ENCODE measurements around the gene MOB3A. TPM values are rescaled to one million over a fixed set of nuclear protein-coding genes. Genes with fewer than 3 reads are reported as not detected.

MOB3A gene
- total and polyA plus RNA-seq, 9 of the 15 experiments (the other 6 are each of a cell fraction or from before 2014, with no cell fraction given): 1.1 to 24.1 (median 6.0) TPM

DNA sequence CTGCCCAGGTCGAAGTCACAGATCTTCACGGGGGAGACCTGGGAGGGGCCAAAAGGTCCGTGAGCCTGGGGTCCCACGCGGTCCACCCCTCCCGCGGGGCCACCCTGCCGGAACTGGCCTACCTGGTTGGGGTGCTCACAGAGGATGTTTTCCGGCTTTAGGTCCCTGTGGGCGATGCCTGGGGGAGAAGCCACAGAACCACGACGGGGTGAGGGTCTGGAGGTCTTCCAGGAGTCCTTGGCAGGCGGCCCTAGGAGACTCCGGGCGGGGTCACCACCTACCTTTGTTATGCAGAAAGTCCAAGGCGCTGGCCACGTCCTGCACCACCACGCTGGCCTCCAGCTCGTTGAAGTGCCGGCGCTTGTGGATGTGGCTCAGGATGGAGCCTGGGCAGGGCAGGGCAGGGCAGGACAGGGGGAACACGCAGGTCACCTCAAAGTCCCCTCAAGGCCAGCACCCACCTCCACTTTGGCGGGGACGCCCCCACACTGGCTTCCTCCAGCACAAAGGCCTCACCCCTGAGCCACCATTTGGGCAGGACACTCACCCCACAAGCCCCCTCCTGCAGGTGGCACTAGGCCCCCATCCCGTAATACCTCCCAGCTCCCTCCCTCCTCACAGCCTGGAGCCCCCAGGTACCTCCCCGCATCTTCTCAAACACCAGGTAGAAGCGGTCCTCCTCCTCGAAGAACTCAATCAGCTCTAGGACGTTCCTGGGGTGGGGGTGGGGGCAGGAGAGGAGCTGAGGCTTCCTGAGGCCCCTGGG is 53.5 kb downstream of the MOB3A start (continued):
- TF ChIP-seq, protein P1, sequence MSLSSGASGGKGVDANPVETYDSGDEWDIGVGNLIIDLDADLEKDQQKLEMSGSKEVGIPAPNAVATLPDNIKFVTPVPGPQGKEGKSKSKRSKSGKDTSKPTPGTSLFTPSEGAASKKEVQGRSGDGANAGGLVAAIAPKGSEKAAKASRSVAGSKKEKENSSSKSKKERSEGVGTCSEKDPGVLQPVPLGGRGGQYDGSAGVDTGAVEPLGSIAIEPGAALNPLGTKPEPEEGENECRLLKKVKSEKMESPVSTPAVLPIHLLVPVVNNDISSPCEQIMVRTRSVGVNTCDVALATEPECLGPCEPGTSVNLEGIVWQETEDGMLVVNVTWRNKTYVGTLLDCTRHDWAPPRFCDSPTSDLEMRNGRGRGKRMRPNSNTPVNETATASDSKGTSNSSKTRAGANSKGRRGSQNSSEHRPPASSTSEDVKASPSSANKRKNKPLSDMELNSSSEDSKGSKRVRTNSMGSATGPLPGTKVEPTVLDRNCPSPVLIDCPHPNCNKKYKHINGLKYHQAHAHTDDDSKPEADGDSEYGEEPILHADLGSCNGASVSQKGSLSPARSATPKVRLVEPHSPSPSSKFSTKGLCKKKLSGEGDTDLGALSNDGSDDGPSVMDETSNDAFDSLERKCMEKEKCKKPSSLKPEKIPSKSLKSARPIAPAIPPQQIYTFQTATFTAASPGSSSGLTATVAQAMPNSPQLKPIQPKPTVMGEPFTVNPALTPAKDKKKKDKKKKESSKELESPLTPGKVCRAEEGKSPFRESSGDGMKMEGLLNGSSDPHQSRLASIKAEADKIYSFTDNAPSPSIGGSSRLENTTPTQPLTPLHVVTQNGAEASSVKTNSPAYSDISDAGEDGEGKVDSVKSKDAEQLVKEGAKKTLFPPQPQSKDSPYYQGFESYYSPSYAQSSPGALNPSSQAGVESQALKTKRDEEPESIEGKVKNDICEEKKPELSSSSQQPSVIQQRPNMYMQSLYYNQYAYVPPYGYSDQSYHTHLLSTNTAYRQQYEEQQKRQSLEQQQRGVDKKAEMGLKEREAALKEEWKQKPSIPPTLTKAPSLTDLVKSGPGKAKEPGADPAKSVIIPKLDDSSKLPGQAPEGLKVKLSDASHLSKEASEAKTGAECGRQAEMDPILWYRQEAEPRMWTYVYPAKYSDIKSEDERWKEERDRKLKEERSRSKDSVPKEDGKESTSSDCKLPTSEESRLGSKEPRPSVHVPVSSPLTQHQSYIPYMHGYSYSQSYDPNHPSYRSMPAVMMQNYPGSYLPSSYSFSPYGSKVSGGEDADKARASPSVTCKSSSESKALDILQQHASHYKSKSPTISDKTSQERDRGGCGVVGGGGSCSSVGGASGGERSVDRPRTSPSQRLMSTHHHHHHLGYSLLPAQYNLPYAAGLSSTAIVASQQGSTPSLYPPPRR (CRISPR knock-in tag; IDR thresholded peaks at IDR 0.05; ENCODE audit: borderline replicate concordance): no peak
- TF ChIP-seq, protein P2, sequence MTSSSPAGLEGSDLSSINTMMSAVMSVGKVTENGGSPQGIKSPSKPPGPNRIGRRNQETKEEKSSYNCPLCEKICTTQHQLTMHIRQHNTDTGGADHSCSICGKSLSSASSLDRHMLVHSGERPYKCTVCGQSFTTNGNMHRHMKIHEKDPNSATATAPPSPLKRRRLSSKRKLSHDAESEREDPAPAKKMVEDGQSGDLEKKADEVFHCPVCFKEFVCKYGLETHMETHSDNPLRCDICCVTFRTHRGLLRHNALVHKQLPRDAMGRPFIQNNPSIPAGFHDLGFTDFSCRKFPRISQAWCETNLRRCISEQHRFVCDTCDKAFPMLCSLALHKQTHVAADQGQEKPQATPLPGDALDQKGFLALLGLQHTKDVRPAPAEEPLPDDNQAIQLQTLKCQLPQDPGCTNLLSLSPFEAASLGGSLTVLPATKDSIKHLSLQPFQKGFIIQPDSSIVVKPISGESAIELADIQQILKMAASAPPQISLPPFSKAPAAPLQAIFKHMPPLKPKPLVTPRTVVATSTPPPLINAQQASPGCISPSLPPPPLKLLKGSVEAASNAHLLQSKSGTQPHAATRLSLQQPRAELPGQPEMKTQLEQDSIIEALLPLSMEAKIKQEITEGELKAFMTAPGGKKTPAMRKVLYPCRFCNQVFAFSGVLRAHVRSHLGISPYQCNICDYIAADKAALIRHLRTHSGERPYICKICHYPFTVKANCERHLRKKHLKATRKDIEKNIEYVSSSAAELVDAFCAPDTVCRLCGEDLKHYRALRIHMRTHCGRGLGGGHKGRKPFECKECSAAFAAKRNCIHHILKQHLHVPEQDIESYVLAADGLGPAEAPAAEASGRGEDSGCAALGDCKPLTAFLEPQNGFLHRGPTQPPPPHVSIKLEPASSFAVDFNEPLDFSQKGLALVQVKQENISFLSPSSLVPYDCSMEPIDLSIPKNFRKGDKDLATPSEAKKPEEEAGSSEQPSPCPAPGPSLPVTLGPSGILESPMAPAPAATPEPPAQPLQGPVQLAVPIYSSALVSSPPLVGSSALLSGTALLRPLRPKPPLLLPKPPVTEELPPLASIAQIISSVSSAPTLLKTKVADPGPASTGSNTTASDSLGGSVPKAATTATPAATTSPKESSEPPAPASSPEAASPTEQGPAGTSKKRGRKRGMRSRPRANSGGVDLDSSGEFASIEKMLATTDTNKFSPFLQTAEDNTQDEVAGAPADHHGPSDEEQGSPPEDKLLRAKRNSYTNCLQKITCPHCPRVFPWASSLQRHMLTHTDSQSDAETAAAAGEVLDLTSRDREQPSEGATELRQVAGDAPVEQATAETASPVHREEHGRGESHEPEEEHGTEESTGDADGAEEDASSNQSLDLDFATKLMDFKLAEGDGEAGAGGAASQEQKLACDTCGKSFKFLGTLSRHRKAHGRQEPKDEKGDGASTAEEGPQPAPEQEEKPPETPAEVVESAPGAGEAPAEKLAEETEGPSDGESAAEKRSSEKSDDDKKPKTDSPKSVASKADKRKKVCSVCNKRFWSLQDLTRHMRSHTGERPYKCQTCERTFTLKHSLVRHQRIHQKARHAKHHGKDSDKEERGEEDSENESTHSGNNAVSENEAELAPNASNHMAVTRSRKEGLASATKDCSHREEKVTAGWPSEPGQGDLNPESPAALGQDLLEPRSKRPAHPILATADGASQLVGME (CRISPR knock-in tag; IDR thresholded peaks at IDR 0.05): no peak
- TF ChIP-seq, protein P3, sequence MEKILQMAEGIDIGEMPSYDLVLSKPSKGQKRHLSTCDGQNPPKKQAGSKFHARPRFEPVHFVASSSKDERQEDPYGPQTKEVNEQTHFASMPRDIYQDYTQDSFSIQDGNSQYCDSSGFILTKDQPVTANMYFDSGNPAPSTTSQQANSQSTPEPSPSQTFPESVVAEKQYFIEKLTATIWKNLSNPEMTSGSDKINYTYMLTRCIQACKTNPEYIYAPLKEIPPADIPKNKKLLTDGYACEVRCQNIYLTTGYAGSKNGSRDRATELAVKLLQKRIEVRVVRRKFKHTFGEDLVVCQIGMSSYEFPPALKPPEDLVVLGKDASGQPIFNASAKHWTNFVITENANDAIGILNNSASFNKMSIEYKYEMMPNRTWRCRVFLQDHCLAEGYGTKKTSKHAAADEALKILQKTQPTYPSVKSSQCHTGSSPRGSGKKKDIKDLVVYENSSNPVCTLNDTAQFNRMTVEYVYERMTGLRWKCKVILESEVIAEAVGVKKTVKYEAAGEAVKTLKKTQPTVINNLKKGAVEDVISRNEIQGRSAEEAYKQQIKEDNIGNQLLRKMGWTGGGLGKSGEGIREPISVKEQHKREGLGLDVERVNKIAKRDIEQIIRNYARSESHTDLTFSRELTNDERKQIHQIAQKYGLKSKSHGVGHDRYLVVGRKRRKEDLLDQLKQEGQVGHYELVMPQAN (IDR thresholded peaks at IDR 0.05; ENCODE audit: borderline replicate concordance): 0 out of 2 replicates have a peak, but pooled peaks have one; percentile 34
- TF ChIP-seq NONO (IDR thresholded peaks at IDR 0.05; ENCODE audit: low read depth in 2 of 2, low read length in 1 of 2) (0 out of 4 replicates have a peak, but pooled peaks of 1 of the 2 experiments have one; percentile 31), RBM17 (IDR thresholded peaks at IDR 0.05; ENCODE audit: borderline replicate concordance, low read depth, low read length) (no peak), DPF2 (IDR thresholded peaks at IDR 0.05) (no peak), ZNF561 (CRISPR knock-in tag; conservative IDR thresholded peaks at IDR 0.05) (no peak), DDX20 (tag; IDR thresholded peaks at IDR 0.05; ENCODE audit: low read depth) (no peak), SRSF3 (IDR thresholded peaks at IDR 0.05; ENCODE audit: insufficient read depth, low read length) (no peak)
- TF ChIP-seq, protein P4, sequence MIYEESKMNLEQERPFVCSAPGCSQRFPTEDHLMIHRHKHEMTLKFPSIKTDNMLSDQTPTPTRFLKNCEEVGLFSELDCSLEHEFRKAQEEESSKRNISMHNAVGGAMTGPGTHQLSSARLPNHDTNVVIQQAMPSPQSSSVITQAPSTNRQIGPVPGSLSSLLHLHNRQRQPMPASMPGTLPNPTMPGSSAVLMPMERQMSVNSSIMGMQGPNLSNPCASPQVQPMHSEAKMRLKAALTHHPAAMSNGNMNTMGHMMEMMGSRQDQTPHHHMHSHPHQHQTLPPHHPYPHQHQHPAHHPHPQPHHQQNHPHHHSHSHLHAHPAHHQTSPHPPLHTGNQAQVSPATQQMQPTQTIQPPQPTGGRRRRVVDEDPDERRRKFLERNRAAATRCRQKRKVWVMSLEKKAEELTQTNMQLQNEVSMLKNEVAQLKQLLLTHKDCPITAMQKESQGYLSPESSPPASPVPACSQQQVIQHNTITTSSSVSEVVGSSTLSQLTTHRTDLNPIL (CRISPR knock-in tag; IDR thresholded peaks at IDR 0.05): no peak

Data from K562 (cell line).